GM20431 (cell line): ENCODE results near the gene SCLT1.

ENCODE experiments used
- in situ Hi-C: fragments of 300-500 bp; cut with MseI, MboI; formaldehyde crosslinking; loops from one replicate; pipeline ENCODE4 v1.15.0; 2020; ENCODE audit warnings: low sequenced_read_pairs; ENCODE audit not compliant: unreplicated experiment

SCLT1 gene

DNA sequence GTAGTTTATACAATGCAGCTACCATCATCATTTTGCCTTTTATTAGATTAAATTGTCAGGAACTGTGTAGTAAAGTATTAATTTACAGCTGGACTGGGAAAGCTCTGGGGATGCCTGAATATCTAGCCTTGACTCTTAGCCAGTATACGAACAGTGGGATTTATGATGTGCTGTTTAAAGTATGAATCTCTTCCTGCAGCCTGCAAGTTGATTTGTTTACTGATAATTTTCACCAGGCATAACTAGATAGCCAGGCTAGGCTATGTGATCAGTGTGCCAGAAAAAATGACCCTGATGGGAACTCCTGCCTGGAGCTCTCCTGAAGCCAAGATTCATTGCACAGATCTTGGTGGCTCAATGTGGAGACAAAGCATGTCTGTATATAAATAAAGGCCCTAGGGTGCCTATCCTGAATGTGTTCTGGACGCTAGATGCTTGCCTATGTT is 119.2 kb downstream of the SCLT1 start:
- in situ Hi-C loops: no loop called here

DNA sequence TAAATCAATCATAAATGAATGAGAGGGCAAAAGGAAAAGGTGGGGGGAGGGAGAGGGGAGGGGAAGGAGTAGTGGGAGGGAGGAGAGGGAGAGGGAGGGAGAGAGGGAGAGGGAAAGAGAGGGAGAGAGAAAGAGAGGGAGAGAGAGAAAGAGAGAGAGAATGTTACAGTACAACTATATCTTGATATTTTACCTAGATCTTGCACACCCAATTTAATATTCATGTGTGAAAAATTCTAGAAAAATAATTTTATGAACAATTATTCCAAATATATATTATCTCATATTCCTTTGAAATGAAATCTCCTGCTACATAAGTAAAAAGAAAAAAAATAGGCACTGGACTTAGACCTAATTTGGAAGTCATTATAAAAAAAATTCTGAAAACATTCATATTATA is 120.0 kb downstream of the SCLT1 start:
- in situ Hi-C loops: no loop called here

DNA sequence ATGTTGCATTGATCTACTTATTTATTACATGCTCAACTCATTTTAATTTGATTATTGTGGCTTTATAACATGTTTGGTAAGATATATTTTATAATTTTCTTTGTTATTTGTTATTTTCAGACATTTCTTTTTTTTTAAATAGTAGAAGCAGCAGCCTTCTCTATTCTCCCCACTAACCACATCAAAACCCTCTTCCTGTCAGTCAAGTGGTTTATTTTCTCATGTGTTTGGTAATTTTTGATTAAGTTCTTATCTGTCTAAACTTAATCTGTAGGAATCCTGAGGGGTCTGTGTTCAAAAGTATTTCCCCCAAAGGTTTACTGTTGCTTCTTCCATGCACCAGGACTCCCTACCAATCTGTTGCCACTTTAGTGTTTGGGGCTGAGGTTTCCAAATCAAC is 131.9 kb downstream of the SCLT1 start:
- in situ Hi-C loops: no loop called here

DNA sequence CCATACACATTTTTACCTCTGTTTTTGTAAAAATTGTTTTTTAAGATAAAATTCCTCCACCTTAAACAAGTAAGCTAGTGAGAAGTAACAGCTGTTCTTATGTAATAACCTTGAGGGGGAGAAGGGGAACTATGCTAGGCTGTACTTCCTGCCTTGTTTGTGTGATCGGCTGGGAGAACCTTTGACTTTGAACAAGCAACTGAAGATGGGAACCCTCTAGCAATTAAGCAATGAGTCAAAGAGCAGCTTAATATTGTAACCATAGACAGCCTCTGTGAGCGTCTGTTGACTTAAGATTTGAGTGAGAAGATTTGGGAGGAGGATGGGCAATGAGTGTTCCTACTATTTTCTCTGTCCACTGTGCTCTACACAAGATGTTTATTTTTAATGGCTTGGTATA is 135.1 kb downstream of the SCLT1 start:
- in situ Hi-C loops: no loop called here

DNA sequence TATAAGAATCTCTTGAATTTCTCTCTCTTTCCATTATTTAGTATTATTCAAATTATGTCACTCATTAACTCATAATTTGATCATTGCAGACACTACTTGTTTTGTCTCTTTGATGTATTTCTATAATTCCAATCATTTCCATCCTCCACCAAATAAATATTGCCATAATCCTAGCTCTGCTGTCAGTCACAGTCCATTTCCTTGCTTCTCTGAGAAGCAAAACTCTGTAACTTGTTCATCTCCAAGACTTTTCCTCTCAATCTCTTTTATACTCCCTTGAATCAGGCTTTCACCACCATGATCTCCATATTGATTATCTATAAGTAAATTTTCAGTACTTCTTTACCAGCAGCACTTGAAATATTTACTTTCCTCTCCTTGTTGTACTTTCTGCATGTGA is 135.9 kb downstream of the SCLT1 start:
- in situ Hi-C loops: no loop called here

DNA sequence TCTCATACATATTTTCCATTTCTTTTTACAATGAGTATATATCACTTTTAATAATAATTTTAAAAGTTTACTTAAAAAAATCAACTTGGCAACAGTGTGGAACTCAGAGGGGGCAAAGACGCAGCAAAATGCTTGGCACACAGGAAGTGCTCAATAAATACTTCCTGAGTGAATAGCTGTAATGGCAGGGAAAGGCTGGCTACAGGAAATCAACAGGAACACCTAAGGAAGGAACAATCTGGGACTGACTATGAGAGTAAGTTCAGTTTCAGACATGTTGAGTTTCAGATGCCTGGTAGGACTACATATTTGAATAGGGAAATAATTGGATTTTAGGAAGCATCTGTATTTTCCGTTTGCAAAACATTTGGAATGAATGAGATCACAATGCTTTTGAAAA is 137.6 kb downstream of the SCLT1 start:
- in situ Hi-C loops: no loop called here

DNA sequence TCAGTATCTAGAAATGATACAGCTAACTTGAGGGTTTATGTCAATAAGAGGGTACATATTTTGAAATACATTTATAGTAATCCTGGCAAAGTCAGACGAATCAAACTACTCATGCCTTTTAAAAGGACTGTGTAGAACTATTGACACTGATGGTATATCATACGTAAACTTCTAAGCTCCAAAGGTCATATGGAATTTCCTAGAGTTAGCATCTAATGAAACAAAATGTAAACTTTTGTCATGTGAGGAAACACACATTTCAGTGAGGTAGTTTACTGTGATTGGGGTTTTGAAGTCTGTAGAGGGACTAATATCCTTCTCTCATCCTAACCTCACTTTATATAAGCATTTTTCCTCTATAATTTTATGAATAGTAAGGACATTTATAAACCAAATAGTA is 138.4 kb downstream of the SCLT1 start:
- in situ Hi-C loops: no loop called here

DNA sequence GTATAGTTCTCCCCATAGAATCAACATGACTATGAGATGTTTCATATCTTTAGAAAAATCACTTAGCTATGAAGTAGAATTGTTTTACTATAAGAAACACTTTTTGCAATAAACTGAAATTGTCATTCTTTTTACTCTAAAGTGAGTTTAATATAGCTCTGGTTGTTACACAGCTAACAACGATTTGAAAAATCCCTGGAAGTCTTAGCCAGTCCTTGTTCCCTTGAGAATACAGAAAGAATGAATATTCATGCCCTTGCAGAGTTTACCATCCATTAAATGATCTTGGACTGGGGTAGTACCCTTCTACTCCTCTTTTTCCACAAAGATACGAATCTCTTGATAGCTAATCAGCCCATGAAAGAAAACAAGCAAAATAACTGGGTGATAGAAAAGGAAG is 142.0 kb downstream of the SCLT1 start:
- in situ Hi-C loops: no loop called here

DNA sequence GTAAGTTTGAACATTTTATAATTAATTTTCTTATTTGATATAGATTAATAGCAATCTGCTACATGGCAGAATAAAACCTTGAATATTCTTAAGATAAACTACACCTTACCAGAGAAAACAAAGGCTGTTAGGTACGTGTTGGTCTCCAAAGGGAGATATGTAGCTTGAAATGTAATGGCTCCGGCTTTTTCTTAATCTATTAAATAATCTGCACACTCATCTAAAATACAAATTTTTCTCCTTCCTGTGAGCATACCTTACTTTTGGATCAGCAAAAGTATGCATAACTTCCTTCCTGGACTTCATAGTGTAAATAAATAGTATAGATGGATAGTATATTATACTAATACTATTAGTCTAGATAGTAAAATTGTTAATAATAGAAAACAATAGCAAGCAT is 142.5 kb downstream of the SCLT1 start:
- in situ Hi-C loops: no loop called here

DNA sequence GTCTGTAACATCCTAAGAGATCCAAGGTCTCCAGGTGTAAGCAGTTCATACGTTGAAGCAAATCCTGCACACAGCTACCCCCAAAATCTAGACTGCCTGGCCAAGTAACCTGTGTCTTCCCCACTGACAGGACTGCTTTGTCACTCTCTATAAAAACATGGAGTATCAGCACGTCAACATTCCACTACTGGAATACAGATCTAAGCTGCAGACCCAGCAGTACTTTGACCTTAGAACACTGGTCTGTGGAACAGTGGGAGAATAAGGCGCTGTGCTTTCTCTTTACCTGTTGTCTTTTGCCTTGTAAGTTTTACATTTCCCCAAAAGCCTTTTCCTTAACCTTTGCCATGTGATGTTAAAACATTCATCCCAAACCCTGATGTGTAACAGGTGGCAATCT is 146.4 kb downstream of the SCLT1 start:
- in situ Hi-C loops: no loop called here

DNA sequence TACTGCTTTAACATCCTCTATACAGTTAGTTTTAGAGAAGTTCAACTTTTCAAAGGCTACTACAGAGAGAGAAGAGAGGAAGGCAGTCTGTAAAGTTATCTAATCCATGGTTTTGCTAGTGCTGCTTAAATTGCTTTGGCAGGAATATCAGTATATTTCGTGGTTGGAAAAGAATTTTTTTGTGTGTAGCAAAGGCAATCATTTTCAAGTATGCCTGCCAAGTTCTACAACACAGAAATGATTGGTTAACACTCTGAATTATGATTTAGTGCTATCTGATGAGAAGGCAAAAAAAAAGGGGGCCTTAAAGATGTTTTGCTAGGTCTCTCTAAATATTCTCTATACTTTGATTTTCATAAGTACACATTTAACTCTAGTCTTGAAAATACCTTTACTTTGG is 150.7 kb downstream of the SCLT1 start:
- in situ Hi-C loops: no loop called here

DNA sequence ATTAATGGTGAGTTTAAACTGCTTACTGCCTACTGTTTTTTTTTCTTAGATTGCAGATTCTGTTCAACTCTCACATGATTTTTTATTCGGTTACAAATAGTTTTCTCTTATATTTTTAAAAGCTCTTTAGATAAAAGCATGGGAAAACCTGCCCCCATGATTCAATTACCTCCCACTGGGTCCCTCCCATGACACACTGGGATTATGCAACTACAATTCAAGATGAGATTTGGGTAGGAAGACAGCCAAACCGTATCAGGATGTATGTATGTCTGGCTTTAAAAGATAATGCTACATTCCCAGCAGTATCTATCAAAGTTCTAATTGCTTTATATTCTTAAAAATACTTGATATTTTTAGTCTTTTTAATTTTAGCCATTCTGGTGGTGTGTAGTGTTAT is 152.4 kb downstream of the SCLT1 start:
- in situ Hi-C loops: no loop called here

DNA sequence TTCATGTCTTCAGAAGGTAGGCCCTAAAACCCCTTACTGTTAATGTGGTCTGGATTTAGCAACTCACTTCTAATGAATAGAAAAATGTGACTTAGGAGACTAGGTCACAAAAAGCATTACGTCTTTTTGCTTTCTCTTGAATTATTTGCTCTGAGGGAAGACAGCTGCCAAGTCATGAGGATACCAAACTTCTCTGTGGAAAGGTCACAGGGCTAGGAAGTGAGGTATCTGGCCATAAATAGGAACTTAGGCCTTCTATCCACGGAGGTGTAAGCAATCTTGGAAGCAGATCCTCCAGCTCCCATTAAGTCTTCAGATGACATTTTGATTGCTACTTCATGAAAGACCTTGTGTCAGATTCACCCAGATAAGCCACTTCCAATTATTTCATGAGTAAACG is 163.3 kb downstream of the SCLT1 start:
- in situ Hi-C loops: no loop called here

DNA sequence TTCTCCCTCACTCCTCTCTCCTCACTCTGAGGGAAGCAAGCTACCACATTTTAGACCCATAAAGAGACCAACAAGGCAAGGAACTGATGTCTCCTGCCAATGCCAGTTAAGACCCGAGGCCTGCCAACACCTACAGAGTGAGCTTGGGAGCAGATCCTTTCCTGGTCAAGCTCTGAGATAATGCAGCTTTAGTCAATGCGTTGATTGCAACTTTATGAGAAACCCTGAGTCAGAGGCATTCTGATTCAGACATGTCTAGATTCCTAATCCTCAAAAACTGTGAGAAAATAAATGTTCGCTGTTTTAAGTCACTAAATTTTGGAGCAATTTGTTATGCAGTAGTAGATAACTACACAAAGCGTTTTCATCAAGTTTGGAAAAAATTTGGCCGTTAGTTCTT is 168.4 kb downstream of the SCLT1 start:
- in situ Hi-C loops: no loop called here

DNA sequence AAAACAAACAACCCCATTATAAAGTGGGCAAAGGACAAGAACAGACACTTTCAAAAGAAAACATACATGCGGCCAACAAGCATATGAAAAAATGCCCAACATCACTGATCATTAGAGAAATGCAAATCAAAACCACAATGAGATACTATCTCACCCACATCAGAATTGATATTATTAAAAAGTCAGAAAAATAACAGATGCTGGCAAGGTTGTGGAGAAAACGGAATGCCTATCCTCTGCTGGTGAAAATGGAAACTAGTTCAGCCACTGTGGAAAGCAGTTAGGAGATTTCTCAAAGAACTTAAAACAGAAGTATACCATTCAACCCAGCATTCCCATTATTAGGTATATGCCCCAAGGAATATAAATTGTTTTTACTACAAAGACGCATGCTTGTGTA is 171.4 kb downstream of the SCLT1 start:
- in situ Hi-C loops: no loop called here

DNA sequence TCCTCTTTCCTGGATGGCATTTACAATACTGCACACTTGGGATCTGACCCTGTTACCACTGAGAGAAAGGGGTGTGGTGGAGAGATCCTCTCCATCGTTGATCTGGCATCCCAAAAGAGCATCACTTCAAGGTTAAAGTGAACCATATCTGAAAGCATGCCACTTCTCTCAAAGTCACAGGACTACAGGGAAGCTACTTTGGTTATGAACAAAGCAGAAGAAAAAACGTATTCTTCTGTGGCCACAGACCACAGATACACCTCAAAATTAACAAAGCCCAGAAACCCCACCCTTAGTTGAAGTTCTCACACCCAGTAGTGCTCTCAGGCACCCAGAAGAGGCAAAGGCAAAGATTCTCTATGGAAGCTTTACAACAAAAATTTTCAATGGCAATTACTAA is 175.6 kb downstream of the SCLT1 start:
- in situ Hi-C loops: no loop called here

DNA sequence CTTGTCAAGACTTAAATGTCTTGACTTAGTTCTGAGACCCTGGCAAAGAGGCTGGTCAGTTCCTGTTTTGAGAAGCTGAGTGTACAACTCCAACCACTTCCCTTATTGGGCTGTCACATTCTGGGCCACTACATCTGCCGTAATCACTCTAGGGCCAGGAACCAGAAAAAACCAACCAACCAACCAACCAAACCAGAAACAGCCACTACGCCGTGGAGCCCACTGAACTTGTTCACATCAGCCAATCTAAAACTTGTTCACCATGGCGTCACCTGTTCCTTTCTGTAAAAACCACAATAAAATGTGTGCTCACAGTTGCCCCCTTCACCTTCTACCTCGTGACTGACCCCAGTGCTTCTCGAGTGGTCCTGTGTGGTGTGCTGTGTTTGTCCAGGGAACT is 176.5 kb downstream of the SCLT1 start:
- in situ Hi-C loops: no loop called here

DNA sequence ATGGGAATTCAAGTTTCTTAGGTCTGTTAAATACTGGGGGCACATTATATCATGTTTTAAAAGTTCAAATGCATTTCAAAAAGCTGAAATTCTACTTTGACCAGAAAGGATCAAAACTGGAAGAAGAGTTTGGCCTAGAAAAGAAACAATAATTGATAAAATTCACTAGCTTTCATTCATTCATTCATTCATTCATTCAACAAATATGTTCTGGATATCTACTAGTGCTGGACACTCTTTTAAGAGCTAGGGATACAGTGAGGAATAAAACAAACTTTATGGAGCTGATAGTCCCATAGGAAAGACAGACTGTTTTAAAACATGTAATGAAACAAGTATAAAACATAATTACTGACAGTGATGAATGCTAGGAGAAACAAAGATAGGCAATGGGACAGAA is 177.8 kb downstream of the SCLT1 start:
- in situ Hi-C loops: no loop called here

DNA sequence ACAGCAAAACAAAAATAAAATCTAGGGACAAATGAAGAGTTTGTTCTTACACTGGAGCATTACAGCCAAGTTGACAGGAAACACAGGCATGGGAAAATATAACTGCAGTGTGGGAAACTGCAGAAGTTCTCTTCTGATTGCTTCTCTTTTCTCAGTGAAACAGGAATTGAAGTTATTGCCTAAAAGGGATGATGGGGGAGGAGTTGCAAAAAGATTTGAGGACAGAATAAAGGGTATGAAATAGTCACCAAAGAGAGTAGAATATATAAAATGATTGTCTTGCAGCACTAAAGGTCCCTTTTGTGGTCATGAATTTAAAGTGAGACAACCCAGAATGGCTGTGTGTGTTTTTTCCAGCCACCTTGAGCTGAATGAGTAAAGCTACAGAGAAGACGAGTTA is 180.1 kb downstream of the SCLT1 start:
- in situ Hi-C loops: no loop called here

DNA sequence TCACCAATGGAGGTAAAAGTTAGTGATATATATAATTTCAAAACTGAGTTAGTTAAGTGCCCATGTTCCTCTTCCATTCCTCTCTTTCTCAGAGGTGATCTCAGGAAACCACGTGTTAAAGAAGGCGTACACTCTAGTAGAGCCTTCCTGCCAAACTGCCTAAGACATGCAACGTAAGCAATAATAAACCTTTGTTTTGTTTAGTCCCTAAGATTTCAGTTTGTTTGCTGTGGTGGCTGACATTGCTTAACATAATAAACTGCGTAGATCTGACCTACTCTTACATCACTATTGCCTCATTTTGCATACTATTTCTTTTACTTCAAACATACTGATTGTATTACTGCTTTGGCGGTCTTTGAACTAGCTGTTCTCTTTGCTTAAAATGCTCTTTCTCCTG is 184.6 kb downstream of the SCLT1 start:
- in situ Hi-C loops: no loop called here

DNA sequence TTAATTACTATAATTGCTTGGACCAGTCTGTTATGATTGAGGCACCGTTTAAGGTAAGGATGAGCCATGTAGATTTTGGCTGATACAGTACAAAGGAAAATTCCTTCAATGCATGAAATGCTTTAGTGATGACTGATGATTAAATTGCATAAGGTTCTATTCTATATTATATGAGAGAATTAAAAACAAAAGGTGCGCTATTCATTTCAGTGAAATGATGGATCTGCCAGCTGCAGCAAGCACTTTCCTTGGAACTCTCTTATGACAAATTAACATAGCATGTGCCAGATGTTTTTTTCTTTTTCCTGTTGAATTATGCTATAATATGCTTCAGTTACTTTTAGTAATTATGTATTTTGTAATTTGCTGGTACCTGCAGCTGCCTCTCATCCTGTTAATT is 185.4 kb downstream of the SCLT1 start:
- in situ Hi-C loops: no loop called here

DNA sequence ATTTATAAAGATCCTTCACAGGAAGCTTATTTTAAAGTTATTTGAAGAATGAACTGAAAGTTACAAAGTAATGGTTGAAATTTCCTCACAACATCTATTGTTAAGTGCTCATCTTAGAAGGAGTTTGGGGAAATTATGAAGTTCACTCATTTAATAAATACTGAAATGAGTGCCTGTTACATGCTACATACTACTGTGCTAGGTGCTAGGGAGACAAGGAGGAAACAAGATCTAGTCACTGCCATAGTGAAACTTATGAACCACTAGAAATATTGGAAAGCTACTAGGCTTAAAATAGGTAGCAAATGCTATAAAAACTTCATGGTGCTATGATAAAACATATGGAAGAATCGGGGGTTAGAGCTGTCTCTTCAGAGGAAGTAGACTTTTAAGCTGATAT is 186.8 kb downstream of the SCLT1 start:
- in situ Hi-C loops: no loop called here

DNA sequence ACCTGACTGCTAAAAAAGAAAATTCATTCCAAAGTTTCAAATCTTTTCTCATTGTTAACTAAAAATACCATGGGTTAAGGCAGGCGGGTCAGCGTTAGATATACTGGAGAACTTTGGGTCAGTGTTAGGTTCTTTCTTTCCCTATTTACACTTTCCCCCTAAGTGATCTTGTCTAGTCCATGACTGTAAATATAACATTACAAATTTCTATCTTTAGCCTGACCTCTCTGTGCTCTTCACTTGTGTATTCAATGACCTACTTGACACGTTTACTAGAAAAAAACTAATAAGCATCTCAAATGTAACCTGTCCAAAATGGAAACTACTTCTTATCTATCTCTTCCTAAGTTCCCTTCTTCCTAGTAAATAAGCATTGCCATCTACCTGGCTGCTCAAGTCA is 188.5 kb downstream of the SCLT1 start:
- in situ Hi-C loops: no loop called here
